Urothelium cell line (cell line): ENCODE results near the gene BMP2K.
A peak's percentile ranks its signal among the peaks of the same experiment; 100 is the strongest.

Experiments used
- DNase-seq: peaks from one replicate; pipeline ENCODE4 v3.0.0; 2011; ENCODE audit warnings: low spot score, mixed read lengths
- FAIRE-seq: peaks from 2 replicates; lab custom pipeline; 2011; peaks lifted over from hg19 to GRCh38; lab: Jason Lieb, UNC

Gene BMP2K

DNA sequence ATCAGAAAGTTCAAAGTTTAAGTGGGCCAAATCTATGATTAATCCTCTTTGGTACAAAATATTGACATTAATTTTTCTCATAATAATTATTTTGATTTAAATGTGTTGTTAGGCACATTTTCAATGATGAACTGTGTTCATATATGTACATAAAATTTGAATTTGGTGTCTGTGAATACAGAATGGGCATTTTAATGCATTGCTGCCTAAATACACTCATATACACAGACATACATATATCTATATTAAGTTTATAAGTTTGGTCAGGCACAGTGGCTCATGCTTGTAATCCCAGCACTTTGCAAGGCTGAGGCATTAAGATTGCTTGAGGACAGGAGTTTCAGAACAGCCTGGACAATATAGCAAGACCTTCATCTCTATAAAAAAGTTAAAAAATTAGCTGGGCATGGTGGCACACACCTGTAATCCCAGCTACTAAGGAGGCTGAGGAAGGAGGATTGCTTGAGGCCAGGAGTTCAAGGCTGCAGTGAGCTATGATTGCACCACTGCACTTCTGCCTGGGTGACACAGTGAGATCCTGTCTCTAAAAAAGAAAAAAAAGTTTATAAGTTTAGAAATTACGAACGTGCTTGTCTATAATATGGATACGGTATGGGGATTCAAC, 12.3 kb upstream of the BMP2K start:
- FAIRE-seq (no peak), DNase-seq (no peak)

- DNase-seq (no peak), FAIRE-seq (no peak)
Measured at GRCh38 chr4:78764498-78764961, 11.6 kb upstream of the BMP2K start.

GRCh38 chr4:78765432-78766006, 10.6 kb upstream of the BMP2K start:
- FAIRE-seq: no peak
- no peak for DNase-seq

DNA sequence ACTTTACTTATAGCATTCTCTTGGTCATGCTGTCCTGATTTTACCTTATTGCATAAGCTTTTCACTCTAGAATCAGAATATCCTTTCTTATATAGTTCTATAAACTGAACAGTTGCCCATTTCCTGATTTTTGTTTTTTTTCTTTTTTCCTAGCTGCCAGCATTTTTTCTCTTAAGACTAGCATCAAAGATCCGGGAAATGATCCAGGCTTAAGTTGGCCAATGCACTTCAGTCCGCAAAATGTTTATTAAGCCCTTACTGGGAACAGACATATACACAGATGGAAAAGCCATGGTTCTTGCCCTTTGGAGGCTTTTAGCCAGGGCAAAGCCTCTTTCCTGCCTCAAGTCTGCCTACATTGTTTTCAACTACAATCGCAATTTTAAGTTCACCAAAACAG, 10.1 kb upstream of the BMP2K start:
- FAIRE-seq (no peak), DNase-seq (no peak)

GRCh38 chr4:78766650-78767049, 9.5 kb upstream of the BMP2K start:
- FAIRE-seq (no peak), DNase-seq (no peak)

DNA sequence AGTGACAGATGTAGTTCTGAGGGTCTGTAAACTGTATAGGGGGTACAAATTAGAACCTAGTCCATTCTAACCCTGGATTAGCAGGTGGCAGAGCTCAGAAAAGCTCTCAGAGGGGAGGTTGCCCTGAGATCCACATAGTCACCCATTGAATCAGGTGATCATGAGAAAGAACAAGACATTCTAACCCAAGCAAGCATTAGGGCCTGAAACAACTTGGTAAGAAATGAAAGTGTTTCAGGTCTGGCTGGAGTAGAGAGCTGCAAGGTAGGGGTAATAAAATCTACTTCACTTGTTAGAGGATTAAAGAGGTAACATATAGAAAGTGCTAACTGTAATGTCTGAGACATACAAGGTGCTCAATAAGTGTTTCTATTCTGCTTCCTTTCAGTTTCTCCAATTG, 8.8 kb upstream of the BMP2K start:
- no peak for DNase-seq
- FAIRE-seq: no peak

DNA sequence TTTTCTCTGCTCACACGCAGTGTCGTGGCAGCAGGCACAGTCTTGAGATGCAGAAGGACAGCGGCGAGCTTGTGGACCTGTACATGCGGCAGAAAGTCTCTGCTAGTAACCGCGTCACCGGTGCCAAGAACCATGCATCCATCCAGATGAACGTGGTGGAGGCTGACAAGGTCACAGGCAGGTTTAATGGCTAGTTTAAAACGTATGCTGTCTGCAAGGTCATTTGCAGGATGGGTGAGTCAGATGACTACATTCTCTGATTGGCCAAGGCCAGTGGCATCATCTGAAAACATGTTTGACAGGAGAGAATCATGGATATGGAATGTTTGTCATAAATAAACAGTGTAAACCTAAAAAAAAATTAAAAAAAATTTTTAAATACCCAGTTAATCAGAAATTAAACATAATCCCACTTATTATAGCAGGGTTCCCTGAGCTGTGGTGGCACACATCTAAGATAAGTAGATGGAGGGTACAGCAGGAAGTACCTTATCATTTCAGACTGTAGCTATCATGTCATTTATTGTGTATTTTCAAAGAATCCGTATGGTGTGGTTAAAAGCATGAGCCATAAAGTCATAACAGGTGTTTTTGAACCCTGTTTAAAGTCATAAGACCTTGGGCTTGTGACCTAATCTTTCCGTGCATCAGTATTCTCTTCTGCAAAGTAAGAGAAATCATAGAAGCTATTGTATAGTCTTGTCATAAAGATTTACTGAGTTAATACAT, 7.5 kb upstream of the BMP2K start:
- DNase-seq (no peak), FAIRE-seq (no peak)

DNA sequence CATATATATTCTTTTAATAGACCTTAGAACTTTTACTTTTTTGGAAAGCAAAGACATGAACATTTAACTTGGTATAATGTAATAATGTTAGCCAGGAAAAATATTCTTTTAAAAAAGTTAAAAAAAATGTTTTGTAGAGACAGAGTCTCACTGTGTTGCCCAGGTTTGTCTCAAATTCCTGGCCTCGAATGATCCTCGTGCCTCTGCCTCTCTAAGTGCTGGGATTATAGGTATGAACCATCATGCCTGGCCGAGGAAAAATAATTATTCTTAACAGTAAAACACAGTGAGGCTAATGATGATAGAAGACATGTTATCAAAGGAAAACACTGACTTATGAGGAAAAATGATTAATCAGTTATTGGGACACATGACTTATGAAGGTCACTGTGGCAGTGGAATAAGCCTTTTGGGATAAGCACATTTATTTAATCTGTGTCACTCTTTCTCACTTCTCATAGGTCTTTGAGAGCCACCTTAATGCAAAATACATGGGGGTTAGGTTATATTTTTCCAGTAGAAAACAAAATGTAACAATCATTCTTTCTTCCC, 6.0 kb upstream of the BMP2K start:
- DNase-seq (no peak), FAIRE-seq (no peak)

DNA sequence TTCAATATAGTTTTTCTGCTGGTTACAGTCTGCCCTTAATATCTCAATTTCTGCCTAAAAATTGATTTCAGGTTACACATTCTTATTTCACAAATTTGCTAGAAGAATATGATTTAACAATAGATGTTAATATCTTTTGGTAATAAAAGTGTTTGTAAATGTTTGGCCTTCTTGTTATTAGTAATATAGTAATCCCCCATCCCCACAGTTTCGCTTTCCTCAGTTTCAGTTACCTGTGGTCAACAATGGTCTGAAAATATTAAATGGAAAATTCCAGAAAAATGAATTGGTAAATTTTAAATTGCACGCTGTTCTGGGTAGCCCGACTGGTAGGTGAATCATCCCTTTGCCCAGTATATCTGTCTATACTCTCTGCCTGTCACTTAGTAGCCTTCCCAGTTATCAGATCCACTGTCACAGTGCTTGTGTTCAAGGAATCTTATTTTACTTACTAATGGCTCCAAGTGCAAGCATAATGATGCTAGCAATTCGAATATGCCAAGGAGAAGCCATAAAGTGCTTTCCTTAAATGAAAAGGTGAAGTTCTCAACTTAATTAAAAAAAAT, 3.5 kb upstream of the BMP2K start:
- DNase-seq (no peak), FAIRE-seq (no peak)

DNA sequence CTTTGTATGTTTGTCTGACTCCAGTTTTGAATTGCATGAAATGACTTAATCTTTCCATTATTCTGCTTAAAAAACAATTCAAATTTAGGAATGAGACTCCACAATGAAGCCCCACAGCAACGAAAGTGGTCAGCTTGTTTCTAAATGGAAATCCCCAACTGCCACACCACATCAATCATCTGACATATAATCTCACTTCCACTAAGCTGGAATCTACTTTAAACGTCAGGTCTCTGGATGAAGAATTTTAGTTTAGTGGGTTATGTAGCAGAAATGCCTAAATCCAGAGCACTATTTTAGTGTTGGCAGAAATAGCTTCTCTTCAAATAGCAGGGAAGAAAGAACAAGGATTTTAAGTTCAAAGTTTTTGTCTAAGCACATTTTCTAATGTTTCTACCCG, 1.7 kb upstream of the BMP2K start:
- no peak for DNase-seq
- FAIRE-seq: no peak

GRCh38 chr4:78775303-78776078, 659 bp upstream of the BMP2K start:
- FAIRE-seq (no peak), DNase-seq (peak; percentile 89)

DNA sequence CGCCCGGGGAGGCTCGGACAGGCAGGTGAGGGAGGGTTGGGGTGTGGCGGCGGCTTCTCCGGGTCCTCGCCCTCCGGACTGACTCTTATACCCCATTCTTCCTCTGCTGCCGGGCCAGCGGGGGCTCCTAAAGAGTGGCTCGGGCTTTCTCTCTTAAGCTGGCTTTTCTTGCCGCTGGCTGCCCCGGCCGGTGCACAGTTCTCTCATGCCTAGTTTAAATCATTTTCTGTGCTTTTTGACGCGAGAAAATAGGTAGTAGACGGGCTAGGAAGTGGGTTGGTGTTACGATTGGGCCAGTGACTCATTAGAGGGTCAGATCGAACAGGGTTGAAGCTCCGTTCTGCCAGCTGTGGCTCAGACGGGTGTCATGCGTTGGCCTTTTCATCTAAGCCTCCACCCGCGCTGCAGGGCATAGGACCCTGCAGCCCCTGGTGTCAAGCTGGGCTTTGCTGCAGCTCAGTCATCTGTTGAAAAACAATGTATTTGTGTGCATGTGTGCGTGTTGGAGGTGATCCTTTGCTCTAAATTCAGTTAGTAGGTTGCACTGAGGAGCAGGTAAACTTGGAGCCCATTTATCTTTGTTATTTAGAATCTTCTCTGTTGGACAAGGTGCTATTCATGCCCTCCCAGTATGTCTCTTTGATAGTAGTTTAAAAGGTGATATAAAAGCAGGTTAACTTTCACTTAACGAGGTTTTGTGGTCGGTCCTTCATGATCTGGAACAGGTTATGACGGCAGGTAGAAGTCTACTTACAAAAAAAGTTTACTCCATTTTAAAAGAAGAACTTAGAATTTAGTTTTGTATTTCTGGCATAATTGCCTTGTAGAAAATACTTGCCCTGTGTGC, 802 bp downstream of the BMP2K start:
- no peak for FAIRE-seq
- peak; percentile 66 for DNase-seq

DNA sequence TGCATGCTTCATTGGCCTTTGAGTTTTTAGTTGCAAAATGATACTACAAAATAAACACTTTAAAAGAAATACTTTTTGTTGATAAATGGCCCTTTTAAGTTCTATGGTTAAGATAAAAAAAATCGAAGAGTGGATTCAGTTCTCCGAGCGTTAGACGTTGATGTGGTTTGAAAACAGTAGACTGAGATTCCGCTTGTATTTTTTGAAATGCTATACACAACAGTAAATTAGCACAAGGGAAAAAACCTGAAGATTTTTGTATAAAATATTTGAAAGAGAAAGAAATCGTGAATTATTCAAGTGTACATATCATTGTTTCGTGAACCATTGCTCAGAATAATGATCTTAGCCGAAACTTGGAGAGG, 1.4 kb downstream of the BMP2K start:
- DNase-seq: no peak
- FAIRE-seq: no peak

DNA sequence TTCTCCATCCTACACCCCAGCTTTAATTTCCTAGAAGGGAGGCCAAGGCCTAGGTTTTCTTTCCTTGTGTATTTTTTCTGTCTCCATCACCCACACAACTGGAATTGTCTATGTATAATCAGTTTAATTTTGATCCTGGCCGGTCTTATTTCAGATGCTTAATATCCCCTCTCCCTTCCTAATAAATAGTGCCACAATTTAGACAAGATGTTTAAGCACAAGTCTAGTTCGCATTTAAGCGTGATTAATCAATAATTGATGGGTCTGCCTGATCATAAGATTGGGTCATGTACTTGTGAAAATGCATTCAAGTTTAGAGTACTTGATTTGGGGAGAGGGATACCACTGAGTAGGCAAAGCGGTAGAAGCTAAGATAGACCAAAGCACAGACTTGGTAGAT, 2.4 kb downstream of the BMP2K start:
- FAIRE-seq: no peak
- no peak for DNase-seq

DNA sequence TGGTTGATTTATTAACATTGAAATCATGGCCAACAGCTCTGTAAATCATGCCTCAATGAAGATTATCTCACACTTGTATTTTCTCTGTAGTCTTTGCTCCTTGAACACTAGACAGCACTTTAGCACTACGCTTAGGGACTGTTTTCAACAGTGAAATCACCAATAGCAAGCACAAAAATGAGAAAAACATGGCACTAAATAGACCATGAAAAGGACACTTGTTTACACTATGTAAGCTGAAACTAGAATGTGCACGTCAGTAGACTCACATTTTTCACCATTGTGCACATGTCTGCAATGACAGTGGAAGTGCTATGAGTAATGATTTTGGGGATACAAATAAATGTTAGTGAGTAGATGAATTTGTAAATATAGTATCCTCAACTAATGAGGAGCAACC, 3.1 kb downstream of the BMP2K start:
- FAIRE-seq (no peak), DNase-seq (no peak)

- FAIRE-seq: no peak
- DNase-seq: no peak
Measured at GRCh38 chr4:78780093-78780492, 3.9 kb downstream of the BMP2K start.

DNA sequence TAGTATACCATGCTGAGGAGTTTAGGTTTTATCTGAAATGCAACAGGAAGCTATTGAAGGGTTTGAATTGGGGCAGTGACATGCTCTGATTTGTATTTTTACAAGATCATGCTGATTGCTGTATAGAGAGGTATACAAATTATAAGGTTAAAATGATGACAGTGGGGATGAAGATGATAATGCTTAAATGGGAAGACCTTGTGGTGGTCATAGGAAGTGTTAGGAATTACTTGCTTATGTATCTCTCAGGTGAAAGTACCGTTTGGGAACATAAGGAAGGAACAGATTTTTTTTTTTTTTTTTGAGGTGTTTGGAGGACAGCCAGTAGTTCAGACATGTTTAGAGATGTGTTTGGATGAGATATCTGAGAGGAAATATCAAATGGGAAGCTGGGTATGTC, 5.0 kb downstream of the BMP2K start:
- no peak for DNase-seq
- FAIRE-seq: no peak

- DNase-seq (no peak), FAIRE-seq (no peak)
Measured at GRCh38 chr4:78781924-78782323, 5.8 kb downstream of the BMP2K start.

DNA sequence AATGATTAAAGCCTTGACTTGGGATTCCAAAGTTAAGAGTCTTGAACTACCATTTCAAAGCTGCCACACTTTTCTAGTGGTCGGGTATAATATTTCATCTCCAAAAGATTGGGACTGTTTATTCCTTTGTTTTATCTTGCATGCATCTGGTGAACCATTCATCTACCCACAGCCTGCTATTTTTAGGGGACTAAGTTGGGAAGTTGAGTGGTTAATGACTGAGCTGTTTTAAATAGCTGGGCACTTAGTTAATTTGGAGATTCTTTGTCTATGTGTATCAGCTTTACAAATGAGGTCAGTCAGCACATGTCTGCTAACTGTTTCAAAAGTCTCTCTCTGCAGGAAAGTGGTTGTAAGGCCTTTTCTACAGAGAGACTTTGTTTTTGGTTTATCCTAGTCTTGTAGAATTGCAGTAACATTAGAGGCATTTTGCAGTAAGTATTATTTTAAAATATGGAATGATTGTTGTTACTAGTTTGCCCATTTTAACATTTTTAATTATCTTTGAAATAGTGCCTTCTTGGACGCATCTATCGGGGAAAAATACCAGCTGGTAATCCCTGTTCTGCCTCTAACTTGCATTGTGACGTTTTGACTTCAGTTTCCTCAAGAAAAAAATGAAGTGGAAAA, 8.2 kb downstream of the BMP2K start:
- no peak for DNase-seq
- FAIRE-seq: no peak
